Urothelium cell line (cell line): ENCODE results near the gene FMN1.
"Not testable (repeated sequence)": the region's sequence is repeated elsewhere in the genome, so short reads cannot be mapped to it uniquely, and the experiment has no call there.

ENCODE experiments used
- DNase-seq: peaks from one replicate; pipeline ENCODE4 v3.0.0; 2011; ENCODE audit warnings: low spot score, mixed read lengths
- FAIRE-seq: peaks from 2 replicates; lab custom pipeline; 2011; peaks lifted over from hg19 to GRCh38; lab: Jason Lieb, UNC

FMN1 gene

DNA sequence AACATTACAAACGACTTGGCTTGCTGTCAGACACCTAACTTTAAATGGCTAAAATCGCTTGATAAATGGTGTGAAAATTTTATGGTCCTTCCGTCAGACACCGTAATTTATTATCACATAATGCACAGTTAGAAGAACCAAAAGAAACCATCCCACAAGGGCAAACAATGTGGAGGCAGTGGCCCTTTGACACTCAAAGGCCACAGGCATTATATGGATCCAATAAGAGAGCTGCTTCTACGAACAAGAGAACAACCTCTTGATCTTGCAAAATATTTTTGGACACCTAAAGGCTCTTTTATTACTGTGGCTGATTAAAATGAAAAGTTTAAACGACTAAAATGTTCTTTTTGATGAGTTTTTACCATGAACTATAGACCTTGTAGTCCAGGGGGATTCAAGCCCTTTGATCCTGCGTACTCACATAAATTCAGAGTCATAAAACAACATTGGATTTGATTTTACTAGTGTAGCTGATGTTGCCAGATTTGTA lies 202.8 kb downstream of the FMN1 start:
- no peak for FAIRE-seq
- no peak for DNase-seq

- no peak for DNase-seq
- FAIRE-seq, result no peak
These were observed 204.4 kb downstream of the FMN1 start for GRCh38 chr15:32990071-32990470.

DNA sequence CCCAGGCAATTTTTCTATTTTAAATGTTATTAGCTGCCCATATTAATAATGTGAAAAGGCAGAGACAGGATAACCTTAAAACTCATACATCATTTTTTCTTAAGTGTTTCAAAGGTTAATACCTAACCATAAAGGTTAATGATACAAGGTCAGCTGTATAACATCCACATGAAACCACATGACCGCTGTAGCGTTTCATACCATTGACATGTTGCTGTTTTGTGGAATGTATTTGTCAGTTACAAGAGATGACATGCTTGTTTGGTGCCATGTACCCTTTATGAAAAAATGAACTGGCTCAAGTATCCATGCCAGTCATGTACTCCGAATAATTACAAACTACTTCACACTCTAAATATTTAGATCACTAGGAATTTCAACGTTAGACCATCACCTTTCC lies 207.4 kb downstream of the FMN1 start:
- DNase-seq (no peak), FAIRE-seq (no peak)

GRCh38 chr15:32986147-32986546 lies 208.4 kb downstream of the FMN1 start:
- DNase-seq (no peak), FAIRE-seq (no peak)

DNA sequence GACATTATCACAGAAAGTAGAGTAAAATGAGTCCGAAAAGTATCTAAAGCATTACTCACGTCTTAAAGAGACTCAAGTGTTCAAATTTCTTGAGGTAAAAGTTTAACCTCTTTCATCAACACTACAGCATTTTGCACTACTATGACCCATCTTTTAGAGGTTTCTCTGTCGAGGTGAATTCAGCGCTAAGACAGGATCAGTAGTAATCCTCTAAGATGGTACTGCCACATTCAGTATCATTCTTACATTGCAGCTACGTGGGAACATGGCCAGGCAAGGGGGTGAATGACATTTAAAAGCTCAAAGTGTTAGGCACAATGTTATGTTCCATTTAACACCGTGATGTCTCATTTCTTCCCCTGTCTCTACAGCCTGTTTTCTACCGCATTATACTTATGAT lies 210.8 kb downstream of the FMN1 start:
- no peak for DNase-seq
- FAIRE-seq, result no peak

GRCh38 chr15:32982001-32982400 lies 212.5 kb downstream of the FMN1 start:
- DNase-seq (no peak), FAIRE-seq (no peak)

DNA sequence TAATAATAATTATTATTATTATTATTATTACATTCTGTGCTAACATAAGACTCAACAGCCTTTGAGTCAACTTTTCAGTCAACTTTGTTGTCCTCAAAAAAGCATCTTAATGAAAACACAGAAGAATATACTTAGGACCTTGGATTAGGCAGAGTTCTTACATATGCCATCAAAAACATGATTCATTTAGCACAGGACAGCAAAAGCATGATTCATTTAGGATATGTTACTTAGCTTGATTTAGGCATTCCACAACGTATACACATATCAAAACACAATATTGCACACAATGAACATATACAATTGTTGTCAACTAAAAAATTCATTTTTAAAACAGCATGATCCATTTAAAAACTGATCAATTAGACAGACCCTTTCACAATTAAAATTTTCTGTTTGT lies 213.0 kb downstream of the FMN1 start:
- DNase-seq (no peak), FAIRE-seq (no peak)

GRCh38 chr15:32979710-32980109 lies 214.8 kb downstream of the FMN1 start:
- FAIRE-seq (no peak), DNase-seq (no peak)

- DNase-seq (no peak), FAIRE-seq (no peak)
These were observed 217.0 kb downstream of the FMN1 start for GRCh38 chr15:32977506-32977905.

GRCh38 chr15:32974691-32975090 lies 219.8 kb downstream of the FMN1 start:
- DNase-seq (no peak), FAIRE-seq (no peak)

GRCh38 chr15:32972686-32973085 lies 221.8 kb downstream of the FMN1 start:
- no peak for FAIRE-seq
- DNase-seq, result no peak

GRCh38 chr15:32970847-32971246 lies 223.7 kb downstream of the FMN1 start:
- FAIRE-seq (no peak), DNase-seq (no peak)

DNA sequence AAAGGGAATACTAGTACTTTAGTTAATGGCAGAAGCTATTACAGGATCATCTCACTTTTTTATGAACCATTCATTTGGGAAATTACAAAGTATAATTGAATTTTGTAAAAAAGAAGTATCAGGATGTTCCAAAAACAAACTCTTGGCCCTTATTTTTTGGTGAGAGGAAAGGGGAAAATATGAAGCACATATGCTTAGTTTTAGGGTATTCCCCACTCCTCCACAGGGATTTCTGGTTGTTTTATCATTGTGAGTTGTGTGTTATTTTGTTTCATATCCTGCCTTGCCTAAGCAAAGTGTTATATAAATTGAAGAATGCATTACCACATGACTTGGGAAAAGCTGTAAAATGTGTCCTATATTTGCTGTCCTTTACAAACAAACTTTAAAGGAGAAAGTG lies 227.0 kb downstream of the FMN1 start:
- FAIRE-seq (no peak), DNase-seq (no peak)

DNA sequence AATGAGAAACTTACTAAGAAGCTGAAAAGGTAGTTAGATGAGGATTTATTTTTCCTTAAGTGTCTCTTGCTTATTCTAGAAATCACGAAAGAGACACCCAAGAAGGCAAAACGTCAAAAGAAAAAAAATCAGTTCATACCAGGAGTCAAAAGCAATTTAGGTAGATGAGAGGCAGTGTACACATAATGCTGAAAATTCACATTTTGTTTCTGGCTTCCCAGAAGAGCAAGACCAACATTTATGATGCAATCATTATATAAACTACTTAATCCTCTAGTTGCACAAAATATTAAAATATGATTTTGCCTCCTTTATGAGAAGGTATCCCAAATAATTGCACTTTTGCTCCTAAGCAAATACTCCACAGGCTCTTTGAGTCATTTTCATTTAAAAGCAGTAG lies 228.0 kb downstream of the FMN1 start:
- no peak for DNase-seq
- no peak for FAIRE-seq

DNA sequence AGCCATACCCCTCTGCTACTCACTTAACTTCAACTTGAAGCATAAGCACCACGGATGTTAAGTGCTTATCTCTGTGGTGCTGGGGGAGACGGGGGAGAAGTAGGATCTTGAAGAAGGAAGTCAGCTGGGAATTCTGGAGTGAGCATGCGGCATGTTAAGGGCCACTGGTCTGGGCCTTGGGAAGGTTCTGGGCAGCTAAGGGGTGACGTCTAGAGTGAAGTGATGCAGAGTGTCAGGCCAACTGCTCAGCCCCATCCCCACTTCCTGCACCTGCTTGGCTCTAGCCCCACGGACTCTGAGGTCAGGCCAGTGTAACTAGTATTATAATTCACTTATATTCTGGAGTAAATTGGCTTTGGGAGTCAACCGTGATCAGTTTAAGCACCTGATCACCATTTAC lies 228.6 kb downstream of the FMN1 start:
- no peak for DNase-seq
- no peak for FAIRE-seq

DNA sequence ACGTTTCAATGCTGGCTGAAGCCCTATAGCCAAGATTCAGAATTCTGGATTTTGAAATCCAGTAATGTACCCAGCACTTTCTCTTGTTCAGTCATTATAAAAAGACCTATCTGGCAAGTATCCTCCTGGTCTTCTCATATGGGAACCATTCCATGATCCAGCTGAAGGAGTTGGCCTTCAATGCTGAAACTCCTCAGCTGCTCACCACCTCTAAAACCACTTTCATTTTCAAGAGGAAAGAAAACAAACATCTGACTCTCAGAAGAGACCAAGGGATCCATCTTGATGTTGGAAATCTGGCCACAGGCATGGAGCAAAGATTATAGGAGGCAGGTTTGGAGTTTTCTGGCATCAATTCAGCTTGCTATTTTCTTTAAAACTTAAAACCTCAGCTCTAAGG lies 235.4 kb downstream of the FMN1 start:
- DNase-seq, result no peak
- FAIRE-seq, result no peak

- FAIRE-seq (no peak), DNase-seq (no peak)
These were observed 237.3 kb downstream of the FMN1 start for GRCh38 chr15:32957219-32957618.

- FAIRE-seq, result no peak
- DNase-seq, result no peak
These were observed 237.8 kb downstream of the FMN1 start for GRCh38 chr15:32956711-32957110.

DNA sequence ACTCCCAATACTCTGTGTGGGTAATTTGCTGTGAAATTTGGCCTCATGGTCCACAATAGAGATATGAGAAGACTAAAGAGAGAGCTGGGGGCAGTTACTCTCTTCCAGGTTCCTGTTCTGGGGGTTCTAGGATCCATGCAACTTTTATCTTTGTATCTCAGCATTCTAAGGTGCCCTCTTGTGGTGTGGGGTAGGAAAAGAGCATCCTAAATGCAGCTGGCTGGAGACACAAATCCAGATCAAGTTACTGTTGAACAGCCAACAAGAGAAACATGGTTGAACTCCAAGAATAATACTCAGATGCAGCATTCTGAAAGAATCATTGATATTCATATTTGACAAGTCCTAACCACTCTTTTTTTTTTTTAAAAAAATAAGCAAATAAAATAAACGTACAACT lies 238.5 kb downstream of the FMN1 start:
- DNase-seq (peak; percentile 54), FAIRE-seq (no peak)

DNA sequence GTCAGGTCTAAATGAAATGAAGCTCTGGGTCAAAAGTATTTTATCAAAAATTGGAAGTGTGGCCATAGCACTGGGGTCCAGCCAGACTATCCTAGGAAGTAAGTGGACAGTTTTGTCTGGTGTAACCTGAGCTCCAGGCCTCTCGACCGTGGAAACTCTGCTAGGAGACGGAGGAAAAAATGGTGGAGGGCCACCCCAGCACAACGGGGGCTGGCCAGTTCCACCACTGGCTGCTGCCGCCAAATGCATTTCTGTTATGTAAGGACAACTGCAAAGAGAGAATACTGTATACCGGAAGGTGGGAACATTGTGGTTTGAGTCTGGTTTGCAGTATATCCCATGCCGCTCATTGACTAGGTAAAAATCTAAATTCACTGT lies 241.0 kb downstream of the FMN1 start:
- no peak for DNase-seq
- FAIRE-seq, result no peak

GRCh38 chr15:32952901-32953532 lies 241.5 kb downstream of the FMN1 start:
- no peak for FAIRE-seq

GRCh38 chr15:32951736-32952464 lies 242.6 kb downstream of the FMN1 start:
- no peak for DNase-seq
- no peak for FAIRE-seq

More at GRCh38 chr15:32952901-32953532, 241.5 kb downstream of the FMN1 start:
- no peak for DNase-seq

- FAIRE-seq, DNase-seq: not testable (repeated sequence)
These were observed 244.5 kb downstream of the FMN1 start for GRCh38 chr15:32950051-32950450.
